ENCODE results near the gene PDK2.
A peak's percentile ranks its signal among the peaks of the same experiment; 100 is the strongest.

Gene PDK2

GRCh38 chr17:50139185-50139783 is 44.1 kb downstream of the PDK2 start:
- CTCF ChIA-PET: interaction anchor here (1.0 to 9.0 kb wide), 16 partner anchors 9 to 133 kb away, joined by 3 to 98 read pairs (median 6); partner anchors contain the start of genes PDK2, PPP1R9B and SAMD14
- H3K27me3 ChIP-seq (replicated peaks in 2 of 5; ENCODE audit: control insufficient read depth in 4 of 5, insufficient read depth in 5 of 5, low read length in 4 of 5): no peaks in the 10 kb centered on the region
- WGBS (ENCODE audit: insufficient coverage): 94% methylated on average over 14 of the region's 15 CpGs
- peaks cover 3 to 42% (median 41%) of the 10 kb centered on the region in 4 experiments for H3K4me1 ChIP-seq (ENCODE audit: control extremely low read depth in 1 of 4, control insufficient read depth in 4 of 4, insufficient read depth in 4 of 4, low read length in 3 of 4)
- H3K36me3 ChIP-seq (ENCODE audit: control insufficient read depth in 4 of 4, insufficient read depth in 4 of 4, low read length in 3 of 4): peaks cover 30 to 98% (median 72%) of the 10 kb centered on the region in 4 experiments
- peaks cover 0 to 2% (median 0%) of the 10 kb centered on the region in 5 experiments for H3K9me3 ChIP-seq (ENCODE audit: control extremely low read depth in 1 of 5, control insufficient read depth in 4 of 5, insufficient read depth in 2 of 5, low read depth in 1 of 5, low read length in 4 of 5)
- DNase-seq: no peak
- no peak overlapping the region for H3K4me3 ChIP-seq (ENCODE audit: control insufficient read depth in 1 of 7, extremely low read depth in 1 of 7, insufficient read depth in 4 of 7, low read depth in 2 of 7, low read length in 6 of 7)
- POLR2A ChIA-PET: interaction anchor here (1.1 to 3.3 kb wide), 2 partner anchors 10 to 12 kb away, joined by 6 to 13 read pairs; no protein-coding TSS in a partner anchor
- H3K27ac ChIP-seq (ENCODE audit: insufficient read depth in 1 of 2, low read depth in 1 of 2, low read length in 2 of 2, poor library complexity in 1 of 2, severe bottlenecking in 2 of 2): no peak overlapping the region

- ChIA-PET CTCF (interaction anchor here (0.6 to 9.0 kb wide), 20 partner anchors 8 to 158 kb away, joined by 3 to 98 read pairs (median 4); partner anchors contain the start of genes PDK2, PPP1R9B and SAMD14), POLR2A (interaction anchor here (1.1 to 3.3 kb wide), 2 partner anchors 9 to 11 kb away, joined by 6 to 13 read pairs; no protein-coding TSS in a partner anchor)
- peaks cover 3 to 51% (median 47%) of the 10 kb centered on the region in 4 experiments for H3K4me1 ChIP-seq (ENCODE audit: control extremely low read depth in 1 of 4, control insufficient read depth in 4 of 4, insufficient read depth in 4 of 4, low read length in 3 of 4)
- no peak overlapping the region for H3K27ac ChIP-seq (ENCODE audit: insufficient read depth in 1 of 2, low read depth in 1 of 2, low read length in 2 of 2, poor library complexity in 1 of 2, severe bottlenecking in 2 of 2)
- peak; percentile 68 to 80 (median 79) for DNase-seq
- H3K9me3 ChIP-seq (ENCODE audit: control extremely low read depth in 1 of 5, control insufficient read depth in 4 of 5, insufficient read depth in 2 of 5, low read depth in 1 of 5, low read length in 4 of 5): peaks cover 0 to 2% (median 0%) of the 10 kb centered on the region in 5 experiments
- H3K4me3 ChIP-seq (ENCODE audit: control insufficient read depth in 1 of 7, extremely low read depth in 1 of 7, insufficient read depth in 4 of 7, low read depth in 2 of 7, low read length in 6 of 7): peak overlapping the region in 5 of 7 experiments; percentile 14 to 64 (median 35)
- H3K36me3 ChIP-seq (ENCODE audit: control insufficient read depth in 4 of 4, insufficient read depth in 4 of 4, low read length in 3 of 4): peaks cover 29 to 100% (median 76%) of the 10 kb centered on the region in 4 experiments
- H3K27me3 ChIP-seq (replicated peaks in 2 of 5; ENCODE audit: control insufficient read depth in 4 of 5, insufficient read depth in 5 of 5, low read length in 4 of 5): no peaks in the 10 kb centered on the region
- WGBS (ENCODE audit: insufficient coverage): 14% methylated on average over 10 of the region's 19 CpGs
Measured at GRCh38 chr17:50139950-50140885, 45.1 kb downstream of the PDK2 start.

GRCh38 chr17:50141026-50141744 is 46.0 kb downstream of the PDK2 start:
- no peak overlapping the region for H3K27ac ChIP-seq (ENCODE audit: insufficient read depth in 1 of 2, low read depth in 1 of 2, low read length in 2 of 2, poor library complexity in 1 of 2, severe bottlenecking in 2 of 2)
- H3K9me3 ChIP-seq (ENCODE audit: control extremely low read depth in 1 of 5, control insufficient read depth in 4 of 5, insufficient read depth in 2 of 5, low read depth in 1 of 5, low read length in 4 of 5): peaks cover 0 to 2% (median 0%) of the 10 kb centered on the region in 5 experiments
- CTCF ChIA-PET: interaction anchor here (0.6 to 9.0 kb wide), 15 partner anchors 7 to 157 kb away, joined by 3 to 98 read pairs (median 4); partner anchors contain the start of genes PPP1R9B and SAMD14
- no peaks in the 10 kb centered on the region for H3K27me3 ChIP-seq (replicated peaks in 2 of 5; ENCODE audit: control insufficient read depth in 4 of 5, insufficient read depth in 5 of 5, low read length in 4 of 5)
- WGBS (ENCODE audit: insufficient coverage): 83% methylated on average over 3 of the region's 16 CpGs
- DNase-seq: no peak
- POLR2A ChIA-PET: interaction anchor here (3.3 kb wide), 1 partner anchor 8 kb away, joined by 13 read pairs; no protein-coding TSS in a partner anchor
- H3K4me3 ChIP-seq (ENCODE audit: control insufficient read depth in 1 of 7, extremely low read depth in 1 of 7, insufficient read depth in 4 of 7, low read depth in 2 of 7, low read length in 6 of 7): peak overlapping the region in 4 of 7 experiments; percentile 20 to 64 (median 38)
- H3K36me3 ChIP-seq (ENCODE audit: control insufficient read depth in 4 of 4, insufficient read depth in 4 of 4, low read length in 3 of 4): peaks cover 24 to 96% (median 71%) of the 10 kb centered on the region in 4 experiments
- peaks cover 3 to 61% (median 57%) of the 10 kb centered on the region in 4 experiments for H3K4me1 ChIP-seq (ENCODE audit: control extremely low read depth in 1 of 4, control insufficient read depth in 4 of 4, insufficient read depth in 4 of 4, low read length in 3 of 4)

- H3K9me3 ChIP-seq (ENCODE audit: control extremely low read depth in 1 of 5, control insufficient read depth in 4 of 5, insufficient read depth in 2 of 5, low read depth in 1 of 5, low read length in 4 of 5): peaks cover 0 to 2% (median 0%) of the 10 kb centered on the region in 5 experiments
- WGBS (ENCODE audit: insufficient coverage): 43% methylated on average over 8 of the region's 8 CpGs
- POLR2A ChIA-PET: no interaction called here
- peaks cover 21 to 96% (median 66%) of the 10 kb centered on the region in 4 experiments for H3K36me3 ChIP-seq (ENCODE audit: control insufficient read depth in 4 of 4, insufficient read depth in 4 of 4, low read length in 3 of 4)
- CTCF ChIA-PET: interaction anchor here (1.0 to 9.0 kb wide), 4 partner anchors 11 to 38 kb away, joined by 3 to 98 read pairs (median 75); partner anchors contain the start of gene PPP1R9B
- H3K27me3 ChIP-seq (replicated peaks in 2 of 5; ENCODE audit: control insufficient read depth in 4 of 5, insufficient read depth in 5 of 5, low read length in 4 of 5): no peaks in the 10 kb centered on the region
- H3K27ac ChIP-seq (ENCODE audit: insufficient read depth in 1 of 2, low read depth in 1 of 2, low read length in 2 of 2, poor library complexity in 1 of 2, severe bottlenecking in 2 of 2): no peak overlapping the region
- no peak for DNase-seq
- H3K4me3 ChIP-seq (ENCODE audit: control insufficient read depth in 1 of 7, extremely low read depth in 1 of 7, insufficient read depth in 4 of 7, low read depth in 2 of 7, low read length in 6 of 7): peak overlapping the region in 1 of 7 experiments; percentile 16
- peaks cover 3 to 66% (median 62%) of the 10 kb centered on the region in 4 experiments for H3K4me1 ChIP-seq (ENCODE audit: control extremely low read depth in 1 of 4, control insufficient read depth in 4 of 4, insufficient read depth in 4 of 4, low read length in 3 of 4)
Measured at GRCh38 chr17:50141745-50142110, 46.6 kb downstream of the PDK2 start.

GRCh38 chr17:50143461-50144176 is 48.5 kb downstream of the PDK2 start:
- Histone ChIP-seq H3K4me1 (ENCODE audit: control extremely low read depth in 1 of 4, control insufficient read depth in 4 of 4, insufficient read depth in 4 of 4, low read length in 3 of 4) (peaks cover 7 to 85% (median 80%) of the 10 kb centered on the region in 4 experiments), H3K36me3 (ENCODE audit: control insufficient read depth in 4 of 4, insufficient read depth in 4 of 4, low read length in 3 of 4) (peaks cover 8 to 82% (median 49%) of the 10 kb centered on the region in 4 experiments), H3K27ac (ENCODE audit: insufficient read depth in 1 of 2, low read depth in 1 of 2, low read length in 2 of 2, poor library complexity in 1 of 2, severe bottlenecking in 2 of 2) (no peak overlapping the region), H3K4me3 (ENCODE audit: control insufficient read depth in 1 of 7, extremely low read depth in 1 of 7, insufficient read depth in 4 of 7, low read depth in 2 of 7, low read length in 6 of 7) (no peak overlapping the region), H3K9me3 (ENCODE audit: control extremely low read depth in 1 of 5, control insufficient read depth in 4 of 5, insufficient read depth in 2 of 5, low read depth in 1 of 5, low read length in 4 of 5) (peaks cover 0 to 2% (median 0%) of the 10 kb centered on the region in 5 experiments), H3K27me3 (replicated peaks in 2 of 5; ENCODE audit: control insufficient read depth in 4 of 5, insufficient read depth in 5 of 5, low read length in 4 of 5) (no peaks in the 10 kb centered on the region)
- WGBS (ENCODE audit: insufficient coverage): 98% methylated on average over 20 of the region's 20 CpGs
- DNase-seq: no peak
- ChIA-PET POLR2A (no interaction called here), CTCF (interaction anchor here (0.5 to 6.5 kb wide), 5 partner anchors 9 to 187 kb away, joined by 3 to 82 read pairs (median 4); partner anchors contain the start of gene PPP1R9B)

GRCh38 chr17:50144355-50144754 is 49.2 kb downstream of the PDK2 start:
- H3K4me1 ChIP-seq (ENCODE audit: control extremely low read depth in 1 of 4, control insufficient read depth in 4 of 4, insufficient read depth in 4 of 4, low read length in 3 of 4): peaks cover 7 to 87% (median 79%) of the 10 kb centered on the region in 4 experiments
- H3K36me3 ChIP-seq (ENCODE audit: control insufficient read depth in 4 of 4, insufficient read depth in 4 of 4, low read length in 3 of 4): peaks cover 3 to 75% (median 42%) of the 10 kb centered on the region in 4 experiments
- WGBS (ENCODE audit: insufficient coverage): 91% methylated on average over 6 of the region's 6 CpGs
- H3K27me3 ChIP-seq (replicated peaks in 2 of 5; ENCODE audit: control insufficient read depth in 4 of 5, insufficient read depth in 5 of 5, low read length in 4 of 5): no peaks in the 10 kb centered on the region
- peaks cover 0 to 2% (median 0%) of the 10 kb centered on the region in 5 experiments for H3K9me3 ChIP-seq (ENCODE audit: control extremely low read depth in 1 of 5, control insufficient read depth in 4 of 5, insufficient read depth in 2 of 5, low read depth in 1 of 5, low read length in 4 of 5)
- ChIA-PET CTCF (interaction anchor here (0.5 to 6.5 kb wide), 7 partner anchors 13 to 186 kb away, joined by 3 to 68 read pairs (median 4); partner anchors contain the start of gene SGCA), POLR2A (interaction anchor here (0.6 kb wide), 1 partner anchor 204 kb away, joined by 7 read pairs; no protein-coding TSS in a partner anchor)
- DNase-seq: no peak
- H3K4me3 ChIP-seq (ENCODE audit: control insufficient read depth in 1 of 7, extremely low read depth in 1 of 7, insufficient read depth in 4 of 7, low read depth in 2 of 7, low read length in 6 of 7): no peak overlapping the region
- H3K27ac ChIP-seq (ENCODE audit: insufficient read depth in 1 of 2, low read depth in 1 of 2, low read length in 2 of 2, poor library complexity in 1 of 2, severe bottlenecking in 2 of 2): no peak overlapping the region

All from common myeloid progenitor, CD34-positive (primary cell).